Neural progenitor cell (in vitro differentiated cells): ENCODE measurements around the gene SUSD3. TPM values are rescaled to one million over a fixed set of nuclear protein-coding genes. Genes with fewer than 3 reads are reported as not detected.

ENCODE experiments used
- DNase-seq: peaks from one replicate; pipeline ENCODE4 v3.0.0-alpha.2; 2016; ENCODE audit warnings: low spot score
- H2AFZ ChIP-seq: fragments of 200-600 bp; sonication (generic); replicated peaks from 2 replicates; pipeline ENCODE4 v1.6.1; 2016; ENCODE audit warnings: antibody characterized with exemption
- H3F3A ChIP-seq: fragments of 200-600 bp; sonication (generic); 2 replicates; pipeline ENCODE4 v1.6.1; 2016; ENCODE audit warnings: antibody characterized with exemption, low read depth
- H3K27ac ChIP-seq: fragments of 200-600 bp; sonication (generic); 2 replicates; pipeline ENCODE4 v1.5.1; 2016; ENCODE audit warnings: mild to moderate bottlenecking
- H3K27me3 ChIP-seq: fragments of 200-600 bp; sonication (generic); 2 replicates; pipeline ENCODE4 v1.6.1; 2016; ENCODE audit warnings: mild to moderate bottlenecking, moderate library complexity
- H3K36me3 ChIP-seq: fragments of 200-600 bp; sonication (generic); 2 replicates; pipeline ENCODE4 v1.5.1; 2016
- H3K4me1 ChIP-seq: fragments of 200-600 bp; sonication (generic); 2 replicates; pipeline ENCODE4 v1.6.1; 2016; ENCODE audit warnings: mixed run types
- H3K4me2 ChIP-seq: fragments of 200-600 bp; sonication (generic); 2 replicates; pipeline ENCODE4 v1.6.1; 2016
- H3K4me3 ChIP-seq: fragments of 200-600 bp; sonication (generic); 2 replicates; pipeline ENCODE4 v1.5.1; 2016
- H3K79me2 ChIP-seq: fragments of 200-600 bp; sonication (generic); 2 replicates; pipeline ENCODE4 v1.6.1; 2016; ENCODE audit warnings: low read depth
- H3K9ac ChIP-seq: fragments of 200-600 bp; sonication (generic); 2 replicates; pipeline ENCODE4 v1.6.1; 2016
- H3K9me3 ChIP-seq: fragments of 200-600 bp; sonication (generic); 2 replicates; pipeline ENCODE4 v1.5.1; 2016; ENCODE audit warnings: low read depth
- H4K20me1 ChIP-seq: fragments of 200-600 bp; sonication (generic); 2 replicates; pipeline ENCODE4 v1.6.1; 2016; ENCODE audit warnings: low read depth
- H3K27ac Mint-ChIP-seq: 3 replicates; pipeline ENCODE4 v1.8.0; 2021; ENCODE audit warnings: mixed read lengths
- H3K27me3 Mint-ChIP-seq: 2 replicates; pipeline ENCODE4 v1.8.0; 2022; ENCODE audit warnings: low read depth, mild to moderate bottlenecking, inconsistent platforms, moderate library complexity, mixed read lengths; ENCODE audit not compliant: insufficient read depth
- H3K36me3 Mint-ChIP-seq: 3 replicates; pipeline ENCODE4 v1.8.0; 2021; ENCODE audit warnings: mixed read lengths
- H3K4me1 Mint-ChIP-seq: 3 replicates; pipeline ENCODE4 v1.8.0; 2021; ENCODE audit warnings: mixed read lengths
- H3K4me3 Mint-ChIP-seq: 3 replicates; pipeline ENCODE4 v1.8.0; 2021; ENCODE audit warnings: mild to moderate bottlenecking, moderate library complexity, mixed read lengths
- H3K9me3 Mint-ChIP-seq: 3 replicates; pipeline ENCODE4 v1.8.0; 2020; ENCODE audit warnings: mixed read lengths
- EZH2 ChIP-seq: fragments of 200-600 bp; sonication (generic); IDR thresholded peaks from 2 replicates; pipeline ENCODE4 v1.6.1; 2017; ENCODE audit warnings: antibody characterized with exemption, mild to moderate bottlenecking, moderate library complexity
- EZH2phosphoT487 ChIP-seq: fragments of 200-600 bp; sonication (generic); IDR thresholded peaks from 2 replicates; pipeline ENCODE4 v1.6.1; 2017; ENCODE audit warnings: antibody characterized with exemption
- total RNA-seq: library from RNA; depleted of rRNA; stranded (reverse); fragments of >200 nt; gene quantifications from 2 replicates; pipeline ENCODE4 v1.2.3, GENCODE V29; 2015; ENCODE audit warnings: low replicate concordance
- TF ChIP-seq, protein P1 (sequence below): fragments of 200-600 bp; sonication (generic); IDR thresholded peaks from 2 replicates; pipeline ENCODE4 v1.5.1; 2017; ENCODE audit warnings: antibody characterized with exemption, mild to moderate bottlenecking

The SUSD3 gene
- total RNA-seq, 1 donor from 2014 or later: not detected

DNA sequence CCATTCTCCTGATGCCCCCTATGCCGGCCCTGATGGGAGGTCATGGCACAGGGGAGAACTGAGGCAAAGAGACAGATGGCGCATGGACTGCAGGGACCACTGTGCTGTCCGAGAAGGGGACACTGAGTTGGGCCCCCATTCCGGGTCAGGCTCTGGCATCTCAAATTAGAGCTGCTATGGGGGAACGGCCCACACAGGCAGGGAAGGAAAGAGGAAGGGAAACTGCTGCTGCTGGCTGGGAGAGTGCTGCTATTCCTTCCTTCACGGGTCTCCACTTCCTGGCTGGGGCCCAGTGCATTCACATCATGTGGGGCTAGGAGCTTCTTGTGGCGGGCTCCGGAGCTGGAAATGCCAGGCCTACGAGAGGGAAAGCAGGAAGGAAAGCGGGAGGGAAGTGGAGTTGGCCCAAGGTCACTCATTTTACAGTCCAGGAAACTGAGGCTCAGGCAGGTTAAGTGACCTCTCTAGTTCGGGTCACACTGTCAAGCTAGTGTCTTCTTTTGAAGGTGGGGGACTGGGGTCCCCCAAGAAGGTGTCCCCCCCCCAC is 36.2 kb downstream of the SUSD3 start:
- Histone ChIP-seq H3K9me3 (no peaks in the 10 kb centered on the region), H3K9ac (no peak overlapping the region), H3K36me3 (no peaks in the 10 kb centered on the region), H4K20me1 (no peaks in the 10 kb centered on the region), H2AFZ (no peak overlapping the region), H3K4me1 (peaks cover 5% of the 10 kb centered on the region), H3K27ac (no peak overlapping the region), H3K27me3 (peaks cover 10% of the 10 kb centered on the region), H3K79me2 (peaks cover 7% of the 10 kb centered on the region), H3K4me2 (peak overlapping the region; percentile 72), H3K4me3 (peak overlapping the region; percentile 49), H3F3A (peaks cover 11% of the 10 kb centered on the region)
- DNase-seq: peak; percentile 27
- Mint-ChIP-seq H3K27me3 (peaks cover 6% of the 10 kb centered on the region), H3K36me3 (no peaks in the 10 kb centered on the region), H3K4me1 (peaks cover 48% of the 10 kb centered on the region), H3K9me3 (no peaks in the 10 kb centered on the region), H3K27ac (peak overlapping the region; percentile 89), H3K4me3 (peak overlapping the region; percentile 76)
- TF ChIP-seq EZH2phosphoT487: no peak
- TF ChIP-seq EZH2: no peak
- TF ChIP-seq, protein P1, sequence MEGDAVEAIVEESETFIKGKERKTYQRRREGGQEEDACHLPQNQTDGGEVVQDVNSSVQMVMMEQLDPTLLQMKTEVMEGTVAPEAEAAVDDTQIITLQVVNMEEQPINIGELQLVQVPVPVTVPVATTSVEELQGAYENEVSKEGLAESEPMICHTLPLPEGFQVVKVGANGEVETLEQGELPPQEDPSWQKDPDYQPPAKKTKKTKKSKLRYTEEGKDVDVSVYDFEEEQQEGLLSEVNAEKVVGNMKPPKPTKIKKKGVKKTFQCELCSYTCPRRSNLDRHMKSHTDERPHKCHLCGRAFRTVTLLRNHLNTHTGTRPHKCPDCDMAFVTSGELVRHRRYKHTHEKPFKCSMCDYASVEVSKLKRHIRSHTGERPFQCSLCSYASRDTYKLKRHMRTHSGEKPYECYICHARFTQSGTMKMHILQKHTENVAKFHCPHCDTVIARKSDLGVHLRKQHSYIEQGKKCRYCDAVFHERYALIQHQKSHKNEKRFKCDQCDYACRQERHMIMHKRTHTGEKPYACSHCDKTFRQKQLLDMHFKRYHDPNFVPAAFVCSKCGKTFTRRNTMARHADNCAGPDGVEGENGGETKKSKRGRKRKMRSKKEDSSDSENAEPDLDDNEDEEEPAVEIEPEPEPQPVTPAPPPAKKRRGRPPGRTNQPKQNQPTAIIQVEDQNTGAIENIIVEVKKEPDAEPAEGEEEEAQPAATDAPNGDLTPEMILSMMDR: no peak

- H3K9ac ChIP-seq: no peak overlapping the region
- Mint-ChIP-seq H3K36me3 (no peaks in the 10 kb centered on the region), H3K4me3 (peak overlapping the region; percentile 76), H3K4me1 (peaks cover 42% of the 10 kb centered on the region), H3K27me3 (peaks cover 3% of the 10 kb centered on the region), H3K27ac (no peak overlapping the region), H3K9me3 (no peaks in the 10 kb centered on the region)
- DNase-seq: peak; percentile 100
- H4K20me1 ChIP-seq: no peaks in the 10 kb centered on the region
- peaks cover 5% of the 10 kb centered on the region for H3K4me1 ChIP-seq
- no peaks in the 10 kb centered on the region for H3K36me3 ChIP-seq
- peaks cover 11% of the 10 kb centered on the region for H3F3A ChIP-seq
- peak overlapping the region; percentile 71 for H3K27ac ChIP-seq
- H3K27me3 ChIP-seq: peaks cover 10% of the 10 kb centered on the region
- H3K9me3 ChIP-seq: no peaks in the 10 kb centered on the region
- H3K79me2 ChIP-seq: peaks cover 7% of the 10 kb centered on the region
- peak overlapping the region; percentile 3 for H2AFZ ChIP-seq
- TF ChIP-seq EZH2phosphoT487 (no peak), EZH2 (no peak)
- TF ChIP-seq, protein P1: no peak
- peak overlapping the region; percentile 72 for H3K4me2 ChIP-seq
- peak overlapping the region; percentile 49 for H3K4me3 ChIP-seq
Observed at GRCh38 chr9:93095205-93096130, 37.0 kb downstream of the SUSD3 start.

DNA sequence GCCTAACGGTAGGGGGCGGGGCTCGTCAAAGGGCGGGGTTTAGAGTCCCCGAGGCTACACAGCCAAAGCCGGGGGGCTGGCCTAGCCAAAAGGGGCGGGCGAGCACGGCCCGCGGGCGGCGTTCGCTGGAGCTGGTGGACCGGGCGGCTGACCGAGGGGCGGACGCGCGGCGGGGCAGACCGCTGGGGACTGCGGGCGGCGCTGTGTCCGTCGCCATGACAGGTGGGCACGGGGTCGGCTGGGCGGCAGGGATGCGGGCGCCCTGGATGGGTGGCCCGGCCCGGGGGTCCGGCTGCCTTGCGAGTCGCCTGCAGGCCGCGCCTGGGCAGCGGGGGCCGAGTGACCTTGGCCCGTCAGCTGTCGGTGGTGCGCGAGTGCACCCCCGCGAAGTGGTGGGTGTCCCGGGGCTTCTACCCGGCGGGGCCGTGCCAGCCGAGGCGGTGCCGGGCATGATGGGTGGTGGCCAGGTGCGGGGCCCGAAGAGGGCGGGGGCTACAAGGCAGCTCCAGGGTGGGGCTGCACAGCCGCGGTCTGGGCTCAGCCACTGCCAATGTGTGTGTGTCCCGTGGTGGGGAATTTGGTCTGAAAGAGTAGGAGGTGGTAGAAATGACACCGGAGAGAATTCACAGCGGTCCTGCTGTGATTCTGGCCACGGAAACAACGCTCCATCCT is 37.8 kb downstream of the SUSD3 start, which contains the start of gene CARD19:
CARD19 (plus strand) TSS at position 87 of the 672 bp plus-strand sequence; CDS start at position 216, 129 bp downstream.
- no peak within 1 kb of the TSS for H3K27ac Mint-ChIP-seq
- peaks cover 10% of the 10 kb centered on the region for H3K27me3 ChIP-seq
- H3K36me3 Mint-ChIP-seq: no peaks in the 10 kb centered on the region
- H3F3A ChIP-seq: peaks cover 11% of the 10 kb centered on the region
- peak within 1 kb of the TSS; percentile 8 for H3K9ac ChIP-seq
- no peaks in the 10 kb centered on the region for H3K9me3 Mint-ChIP-seq
- H3K79me2 ChIP-seq: peaks cover 7% of the 10 kb centered on the region
- peaks cover 5% of the 10 kb centered on the region for H3K4me1 ChIP-seq
- H3K4me2 ChIP-seq: peak within 1 kb of the TSS; percentile 92
- H3K9me3 ChIP-seq: no peaks in the 10 kb centered on the region
- peak; percentile 39 for DNase-seq
- peak within 1 kb of the TSS; percentile 89 for H3K4me3 ChIP-seq
- peak within 1 kb of the TSS; percentile 80 for H2AFZ ChIP-seq
- H3K27me3 Mint-ChIP-seq: peaks cover 3% of the 10 kb centered on the region
- peak within 1 kb of the TSS; percentile 71 for H3K27ac ChIP-seq
- peak within 1 kb of the TSS; percentile 87 for H3K4me3 Mint-ChIP-seq
- H3K4me1 Mint-ChIP-seq: peaks cover 38% of the 10 kb centered on the region
- H4K20me1 ChIP-seq: no peaks in the 10 kb centered on the region
- no peaks in the 10 kb centered on the region for H3K36me3 ChIP-seq
- TF ChIP-seq EZH2 (no peak), EZH2phosphoT487 (no peak)
- TF ChIP-seq, protein P1: no peak
